ENCODE measurements around the gene GLRX2.
A peak's percentile ranks its signal among the peaks of the same experiment; 100 is the strongest.
"Not testable (repeated sequence)": the region's sequence is repeated elsewhere in the genome, so short reads cannot be mapped to it uniquely, and the experiment has no call there.

Gene GLRX2

DNA sequence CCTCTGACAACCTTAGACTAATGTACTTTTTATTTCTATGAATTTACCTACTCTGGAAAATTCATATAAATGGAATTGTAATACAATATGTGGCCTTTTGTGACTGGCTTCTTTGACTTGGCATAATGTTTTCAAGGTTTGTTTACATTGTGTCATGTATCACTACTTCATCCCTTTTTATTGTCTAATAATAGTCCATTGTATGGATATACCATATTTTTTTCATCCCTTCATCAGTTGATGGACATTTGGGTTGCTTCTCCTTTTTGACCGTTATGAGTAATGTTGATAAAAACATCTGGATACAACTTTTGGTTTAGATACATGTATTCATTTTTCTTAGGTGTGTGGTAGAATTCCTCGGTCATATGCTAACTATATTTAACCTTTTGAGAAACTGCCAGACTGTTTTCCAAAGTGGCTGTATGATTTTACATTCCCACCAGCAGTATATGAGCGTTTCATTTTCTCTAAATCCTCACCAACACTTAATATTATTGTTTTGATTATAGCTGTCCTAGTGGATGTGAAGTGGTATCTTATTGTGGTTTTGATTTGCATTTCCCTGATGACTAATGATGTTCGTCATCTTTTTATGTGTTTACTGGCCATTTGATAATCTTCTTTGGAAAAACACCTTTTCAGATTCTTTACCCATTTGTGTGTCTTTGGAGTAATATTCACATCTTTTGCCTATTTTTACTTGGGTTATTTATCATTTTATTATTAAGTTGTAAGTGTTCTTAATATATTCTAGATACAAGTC lies 42.3 kb downstream of the GLRX2 start:
- DNase-seq (ENCODE audit: low spot score), result no peak

DNA sequence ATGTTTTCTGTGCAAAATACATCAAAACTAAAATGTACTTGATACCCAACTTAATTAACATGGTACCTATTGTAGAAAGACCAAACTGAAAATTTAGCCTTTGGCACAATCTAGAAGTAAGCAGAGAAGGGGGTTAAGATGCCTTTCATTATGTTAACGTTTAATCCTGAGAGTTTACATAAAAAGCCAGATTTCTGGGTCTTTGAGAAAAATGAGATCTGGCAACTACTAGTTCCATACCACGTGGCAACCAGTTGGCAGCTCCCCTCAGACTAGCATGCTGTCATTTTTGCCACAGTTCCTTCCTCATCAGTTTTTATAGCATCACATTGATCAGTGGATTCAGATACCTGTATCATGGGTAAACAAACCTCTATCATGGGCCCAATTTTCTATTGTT lies 44.3 kb downstream of the GLRX2 start:
- DNase-seq (ENCODE audit: low spot score), result peak; percentile 22

DNA sequence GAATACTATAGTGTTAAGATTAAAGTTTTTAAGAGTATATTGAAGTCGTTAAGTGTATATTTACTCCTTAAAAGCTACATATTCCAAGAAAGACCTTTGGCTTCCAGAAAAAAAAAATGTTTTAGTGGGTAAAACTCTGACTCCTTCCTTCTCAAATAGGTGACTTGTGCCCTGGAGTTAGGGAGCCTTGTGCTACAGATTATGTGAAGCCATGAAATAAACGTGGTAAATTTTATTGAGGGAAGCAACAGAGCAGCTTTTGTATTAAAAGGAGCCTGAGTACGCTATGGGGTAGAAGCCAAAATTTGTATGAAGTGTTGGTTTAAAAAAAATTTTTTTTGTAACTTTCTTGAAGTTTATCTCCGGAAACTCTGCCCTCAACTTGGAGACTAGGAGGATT lies 44.8 kb downstream of the GLRX2 start:
- peak; percentile 3 for DNase-seq (ENCODE audit: low spot score)

DNA sequence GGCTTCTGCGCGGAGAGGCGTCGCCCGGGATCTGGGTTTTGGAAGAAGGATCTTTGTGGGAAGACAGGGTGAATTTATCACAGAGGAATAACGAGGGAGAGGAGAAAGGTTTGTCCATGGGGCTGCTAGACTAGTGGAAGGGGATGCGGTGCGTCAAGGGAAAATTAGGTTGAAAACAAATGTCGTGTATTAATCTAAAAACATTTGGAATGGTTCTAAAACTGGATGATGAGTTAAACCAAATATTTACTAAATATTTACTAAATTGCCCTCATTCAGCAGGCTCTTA lies 45.2 kb downstream of the GLRX2 start:
- DNase-seq (ENCODE audit: low spot score), result no peak

DNA sequence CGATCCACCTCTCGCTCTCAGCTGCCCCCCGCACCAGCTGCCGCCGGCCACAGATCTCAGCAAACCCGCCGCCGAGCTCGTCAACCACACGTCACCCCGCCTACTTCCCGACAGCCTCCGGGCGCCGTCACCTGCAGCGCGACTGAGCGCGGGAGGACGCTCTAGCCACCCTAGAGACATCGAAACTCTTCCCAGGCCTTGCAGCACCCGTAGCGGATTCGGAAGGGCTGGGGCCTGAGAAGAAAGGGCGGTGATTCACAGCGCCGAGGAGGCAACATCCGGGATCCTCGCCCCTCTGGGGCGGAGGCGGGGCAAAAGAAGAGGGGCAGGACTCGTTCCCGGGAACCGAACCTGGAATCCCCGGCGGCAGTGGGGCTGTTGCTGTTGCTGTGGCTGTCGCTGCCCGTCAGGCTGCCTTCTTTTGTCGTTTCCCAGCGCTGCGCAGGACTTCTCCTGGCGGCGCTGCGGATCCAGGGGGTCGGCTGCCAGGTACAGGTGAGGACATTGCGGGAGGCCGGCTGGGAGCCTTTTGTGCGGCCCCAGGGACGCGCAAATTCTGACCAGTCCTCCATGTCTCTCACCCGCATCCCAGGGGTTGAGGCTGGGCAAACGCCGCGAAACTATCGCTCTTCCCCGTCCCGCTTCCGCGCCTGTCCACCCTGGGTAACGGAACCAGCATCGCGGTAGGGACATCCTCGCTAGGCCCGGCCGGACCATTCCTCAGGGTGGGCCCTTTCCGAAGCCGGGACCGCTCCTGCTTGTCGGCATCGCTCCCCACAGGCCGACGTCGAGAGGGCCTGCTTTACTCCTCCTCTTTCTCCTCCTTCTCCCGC lies 45.7 kb downstream of the GLRX2 start, which contains the start of the genes RO60 and UCHL5:
Gene RO60 (plus strand): TSS at position 331 of the 833 bp plus-strand sequence. CDS start 9,443 bp downstream, outside the sequence.
Gene UCHL5 (minus strand): TSS at position 79 of the 833 bp plus-strand sequence. CDS start 100 bp downstream, outside the sequence.
- peak; percentile 95 for DNase-seq (ENCODE audit: low spot score)

DNA sequence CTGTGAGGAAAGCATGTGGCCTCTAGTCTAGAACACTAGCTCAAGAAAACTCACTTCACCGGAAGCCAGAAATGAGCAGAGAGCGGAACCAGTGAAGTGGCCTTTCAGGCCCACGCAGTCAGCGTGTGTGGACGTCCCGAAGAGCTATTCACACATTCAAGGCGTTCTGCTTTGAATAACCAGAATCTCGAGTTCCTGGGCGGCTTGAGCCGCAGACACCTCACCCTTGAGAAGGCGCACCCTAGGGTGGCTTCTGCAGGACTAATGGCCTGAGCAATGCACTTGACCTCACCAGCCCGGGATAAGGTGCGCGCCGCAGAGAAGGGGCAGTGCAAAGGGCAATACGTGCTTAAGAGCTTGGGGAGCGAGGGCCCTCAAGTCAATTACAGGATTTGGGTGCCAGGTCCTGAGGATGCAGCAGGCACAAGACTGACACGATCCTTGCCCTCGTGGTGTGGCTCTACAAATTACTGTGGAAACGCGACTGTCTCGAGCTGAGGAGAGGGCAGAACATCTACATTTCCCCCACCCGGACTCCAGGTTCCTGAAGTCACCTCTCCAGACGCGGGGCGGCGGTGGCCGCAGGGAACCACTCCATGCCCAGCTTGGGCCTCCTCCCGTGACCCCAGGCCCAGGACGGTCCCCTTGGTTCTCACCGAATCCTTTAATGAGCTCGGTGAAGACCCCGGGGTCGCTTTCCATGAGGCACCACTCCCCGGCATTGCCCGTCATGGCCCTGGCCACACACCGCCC lies 46.5 kb downstream of the GLRX2 start:
- peak; percentile 41 for DNase-seq (ENCODE audit: low spot score)

DNA sequence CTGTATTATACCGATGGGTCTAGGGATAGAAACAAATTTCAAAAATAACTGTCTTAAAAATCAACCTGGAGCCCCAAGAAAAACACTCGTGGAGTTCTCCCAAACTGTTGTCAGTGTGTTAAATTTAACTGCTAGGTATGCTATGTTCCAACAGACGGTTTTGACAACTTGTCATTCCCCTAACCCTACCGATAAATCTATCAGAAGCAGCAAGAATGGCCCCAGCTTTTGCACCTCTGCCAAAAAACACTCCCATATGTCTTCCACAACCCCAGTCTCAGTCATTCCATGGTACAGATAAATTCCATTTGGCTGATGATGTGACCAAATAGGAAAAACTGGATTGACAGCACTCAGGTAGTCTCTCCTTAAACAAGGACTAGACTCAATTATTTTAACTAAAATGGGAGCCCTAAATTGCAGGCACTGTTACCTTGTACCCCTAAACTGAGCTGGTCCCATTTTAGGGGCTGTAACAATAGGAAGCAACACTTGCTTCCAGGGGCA lies 51.0 kb downstream of the GLRX2 start:
- no peak for DNase-seq (ENCODE audit: low spot score)

DNA sequence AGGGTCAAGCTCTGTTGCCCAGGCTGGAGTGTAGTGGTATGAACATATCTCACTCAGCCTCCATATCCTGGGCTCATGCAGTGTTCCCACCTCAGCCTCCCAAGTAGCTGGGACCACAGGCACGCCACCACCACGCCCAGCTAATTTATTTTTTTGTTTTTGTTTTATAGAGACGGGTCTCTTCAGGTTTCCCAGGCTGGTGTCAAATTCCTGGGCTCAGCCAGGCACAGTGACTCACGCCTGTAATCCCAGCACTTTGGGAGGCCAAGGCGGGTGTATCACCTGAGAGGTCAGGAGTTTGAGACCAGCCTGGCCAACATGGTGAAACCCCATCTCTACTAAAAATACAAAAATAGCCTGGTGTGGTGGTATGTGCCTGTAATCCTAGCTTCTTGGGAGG lies 56.3 kb downstream of the GLRX2 start:
- DNase-seq (ENCODE audit: low spot score), result not testable (repeated sequence)
